H1 (cell line): ENCODE data around the gene PUDP. TPM values are rescaled to one million over a fixed set of nuclear protein-coding genes. Genes with fewer than 3 reads are reported as not detected.

Experiments
- CTCF ChIA-PET: fragments of 300-600 bp; sonication (Branson Sonifier 250); formaldehyde crosslinking; loops from one replicate; lab custom pipeline; 2021; ENCODE audit not compliant: partially characterized antibody; lab: Charles Lee
- POLR2A ChIA-PET: fragments of 300-600 bp; sonication (Branson Sonifier 250); formaldehyde crosslinking; loops from one replicate; lab custom pipeline; 2021; ENCODE audit warnings: inconsistent platforms; ENCODE audit not compliant: partially characterized antibody; lab: Charles Lee
- DNase-seq, 2 experiments: peaks; one replicate each; pipeline versions ENCODE4 v3.0.0 to v3.0.0-alpha.2; 2010 to 2022; ENCODE audit warnings: low spot score in 2 of 2, low read depth in 1 of 2, mixed read lengths in 1 of 2
- FAIRE-seq: peaks from 2 replicates; lab custom pipeline; 2011; peaks lifted over from hg19 to GRCh38; lab: Jason Lieb, UNC
- H2AFZ ChIP-seq: 2 replicates; pipeline ENCODE4 v1.8.1; 2012; ENCODE audit warnings: low read length, inconsistent platforms
- H2AK5ac ChIP-seq: 2 replicates; pipeline ENCODE4 v1.6.1; 2013; ENCODE audit warnings: low read depth, low read length
- H2BK120ac ChIP-seq: replicated peaks from 2 replicates; pipeline ENCODE3; 2013; ENCODE audit warnings: low read depth, low read length, inconsistent platforms
- H2BK12ac ChIP-seq: 2 replicates; pipeline ENCODE4 v1.6.1; 2013; ENCODE audit warnings: low read depth, low read length
- H2BK15ac ChIP-seq: 2 replicates; pipeline ENCODE4 v1.6.1; 2013; ENCODE audit warnings: low read length
- H2BK20ac ChIP-seq: 2 replicates; pipeline ENCODE4 v1.6.1; 2013; ENCODE audit warnings: low read length
- H2BK5ac ChIP-seq: 2 replicates; pipeline ENCODE4 v1.6.1; 2013; ENCODE audit warnings: low read depth, low read length
- H3K14ac ChIP-seq: 2 replicates; pipeline ENCODE4 v1.6.1; 2013; ENCODE audit warnings: inconsistent platforms; ENCODE audit not compliant: insufficient read length
- H3K18ac ChIP-seq: 2 replicates; pipeline ENCODE4 v1.6.1; 2013; ENCODE audit warnings: low read length; ENCODE audit errors: extremely low read depth
- H3K23ac ChIP-seq: 2 replicates; pipeline ENCODE4 v1.6.1; 2013; ENCODE audit warnings: inconsistent platforms; ENCODE audit not compliant: insufficient read length
- H3K23me2 ChIP-seq: 2 replicates; pipeline ENCODE4 v1.6.1; 2013; ENCODE audit warnings: low read depth, low read length
- H3K27ac ChIP-seq: 2 replicates; pipeline ENCODE4 v1.6.1; 2011; ENCODE audit warnings: low read depth, low read length, inconsistent platforms
- H3K27me3 ChIP-seq, 4 experiments: replicated peaks in 1 of 4; 1 replicate in 1 of 4; 2 replicates in 3 of 4; pipeline versions ENCODE4 v1.6.1 to v1.8.1; 2011 to 2013; ENCODE audit warnings: low read length in 3 of 4, mild to moderate bottlenecking in 3 of 4, inconsistent platforms in 2 of 4, mixed read lengths in 2 of 4, moderate library complexity in 1 of 4; ENCODE audit not compliant: control insufficient read depth in 3 of 4, insufficient read depth in 3 of 4; ENCODE audit errors: extremely low read depth in 1 of 4
- H3K36me3 ChIP-seq, 4 experiments: 2 replicates each; pipeline versions ENCODE4 v1.6.1 to v1.8.1; 2011 to 2013; ENCODE audit warnings: mild to moderate bottlenecking in 4 of 4, low read length in 3 of 4, moderate library complexity in 2 of 4, control low read depth in 1 of 4, inconsistent platforms in 1 of 4; ENCODE audit not compliant: insufficient read depth in 4 of 4, control insufficient read depth in 2 of 4
- H3K4ac ChIP-seq: replicated peaks from 2 replicates; pipeline ENCODE3; 2013; ENCODE audit warnings: low read length, low read depth, mixed read lengths, inconsistent platforms; ENCODE audit not compliant: insufficient read length
- H3K4me1 ChIP-seq, 4 experiments: replicated peaks in 1 of 4; 1 replicate in 1 of 4; 2 replicates in 3 of 4; pipeline versions ENCODE4 v1.6.1 to v1.8.1; 2011 to 2013; ENCODE audit warnings: low read length in 3 of 4, inconsistent platforms in 2 of 4, mixed read lengths in 1 of 4; ENCODE audit not compliant: insufficient read depth in 4 of 4, control insufficient read depth in 3 of 4
- H3K4me2 ChIP-seq, 2 experiments: 2 replicates each; pipeline versions ENCODE4 v1.6.1 to v1.8.1; 2011 to 2013; ENCODE audit warnings: low read depth in 2 of 2, low read length in 2 of 2, control low read depth in 1 of 2, inconsistent platforms in 1 of 2, mild to moderate bottlenecking in 1 of 2; ENCODE audit not compliant: insufficient read depth in 1 of 2
- H3K4me3 ChIP-seq, 4 experiments: fragments of 200-600, 300-600 bp in 1 of 4; sonication (generic), shearing (Covaris generic), sonication (Bioruptor Twin) in 1 of 4; 2 replicates each; pipeline versions ENCODE4 v1.5.1 to v1.8.1; 2011 to 2016; ENCODE audit warnings: low read length in 4 of 4, low read depth in 3 of 4, control low read depth in 2 of 4, inconsistent platforms in 2 of 4, mild to moderate bottlenecking in 2 of 4, mixed read lengths in 1 of 4, moderate library complexity in 1 of 4; ENCODE audit not compliant: insufficient read depth in 2 of 4; ENCODE audit errors: extremely low read depth in 1 of 4
- H3K56ac ChIP-seq: replicated peaks from 2 replicates; pipeline ENCODE3; 2013; ENCODE audit warnings: low read depth, mild to moderate bottlenecking, mixed read lengths, low read length, inconsistent platforms; ENCODE audit not compliant: insufficient read length
- H3K79me1 ChIP-seq: 2 replicates; pipeline ENCODE4 v1.6.1; 2013; ENCODE audit warnings: low read depth, low read length, control low read depth
- H3K79me2 ChIP-seq, 2 experiments: 2 replicates each; pipeline versions ENCODE4 v1.6.1 to v1.8.1; 2012 to 2013; ENCODE audit warnings: low read length in 2 of 2, mild to moderate bottlenecking in 2 of 2, inconsistent platforms in 1 of 2; ENCODE audit not compliant: insufficient read depth in 2 of 2, control insufficient read depth in 1 of 2
- H3K9ac ChIP-seq, 4 experiments: replicated peaks in 1 of 4; 1 replicate in 1 of 4; 2 replicates in 3 of 4; pipeline versions ENCODE4 v1.6.1 to v1.8.1; 2011 to 2013; ENCODE audit warnings: low read depth in 3 of 4, low read length in 3 of 4, control low read depth in 2 of 4, mild to moderate bottlenecking in 2 of 4, moderate library complexity in 2 of 4, inconsistent platforms in 1 of 4; ENCODE audit errors: extremely low read depth in 1 of 4
- H3K9me3 ChIP-seq, 2 experiments: 2 replicates each; pipeline versions ENCODE4 v1.6.1 to v1.8.1; 2012 to 2013; ENCODE audit warnings: mild to moderate bottlenecking in 2 of 2, moderate library complexity in 2 of 2, control low read depth in 1 of 2, inconsistent platforms in 1 of 2, low read depth in 1 of 2, low read length in 1 of 2, mixed read lengths in 1 of 2; ENCODE audit not compliant: insufficient read depth in 2 of 2
- H4K20me1 ChIP-seq, 2 experiments: replicated peaks in 1 of 2; 2 replicates each; pipeline versions ENCODE3 to v1.8.1; 2011 to 2013; ENCODE audit warnings: inconsistent platforms in 2 of 2, low read length in 2 of 2, mild to moderate bottlenecking in 1 of 2; ENCODE audit not compliant: insufficient read depth in 2 of 2, control insufficient read depth in 1 of 2
- H4K5ac ChIP-seq: 2 replicates; pipeline ENCODE4 v1.6.1; 2013; ENCODE audit warnings: low read length, low read depth, mixed read lengths, inconsistent platforms; ENCODE audit not compliant: insufficient read length
- H4K8ac ChIP-seq: 2 replicates; pipeline ENCODE4 v1.8.0; 2013; ENCODE audit warnings: mild to moderate bottlenecking, moderate library complexity, low read length, inconsistent platforms; ENCODE audit not compliant: insufficient read depth; ENCODE audit errors: extremely low read depth
- H4K91ac ChIP-seq: replicated peaks from 2 replicates; pipeline ENCODE3; 2013; ENCODE audit warnings: low read length, mixed read lengths, inconsistent platforms; ENCODE audit not compliant: insufficient read length
- GABPA ChIP-seq: IDR thresholded peaks from 2 replicates; pipeline ENCODE4 v1.6.1; 2011; ENCODE audit warnings: mild to moderate bottlenecking, low read length, moderate library complexity, borderline replicate concordance; ENCODE audit not compliant: insufficient read depth
- GTF2F1 ChIP-seq: IDR thresholded peaks from 2 replicates; pipeline ENCODE4 v1.6.1; 2012; ENCODE audit warnings: low read depth, low read length, improper control_type of control experiment, borderline replicate concordance
- JUN ChIP-seq: IDR thresholded peaks from 2 replicates; pipeline ENCODE4 v1.6.1; 2011; ENCODE audit warnings: low read depth, mild to moderate bottlenecking, improper control_type of control experiment, low read length
- POLR2AphosphoS5 ChIP-seq: IDR thresholded peaks from 2 replicates; pipeline ENCODE4 v1.6.1; 2011; ENCODE audit warnings: low read depth, low read length
- RFX5 ChIP-seq: IDR thresholded peaks from 2 replicates; pipeline ENCODE4 v1.6.1; 2011; ENCODE audit warnings: low read depth, low read length, improper control_type of control experiment, borderline replicate concordance
- SIRT6 ChIP-seq: IDR thresholded peaks from one replicate; pipeline ENCODE4 v1.7.1; 2012; ENCODE audit warnings: low read length, inconsistent platforms
- SIX5 ChIP-seq: IDR thresholded peaks from 2 replicates; pipeline ENCODE4 v1.6.1; 2011; ENCODE audit warnings: mild to moderate bottlenecking, low read depth, low read length
- SRF ChIP-seq: IDR thresholded peaks from 2 replicates; pipeline ENCODE4 v1.6.1; 2011; ENCODE audit warnings: mild to moderate bottlenecking, low read depth, low read length, moderate library complexity
- SUZ12 ChIP-seq: fragments of 200-600 bp; sonication (generic); IDR thresholded peaks from 2 replicates; pipeline ENCODE4 v1.6.1; 2012; ENCODE audit warnings: mild to moderate bottlenecking, inconsistent platforms, low read length, moderate library complexity, mixed read lengths
- TAF1 ChIP-seq: IDR thresholded peaks from 2 replicates; pipeline ENCODE4 v1.6.1; 2011; ENCODE audit warnings: mild to moderate bottlenecking, low read depth, low read length
- TCF12 ChIP-seq: IDR thresholded peaks from 2 replicates; pipeline ENCODE4 v1.6.1; 2011; ENCODE audit warnings: low read depth, mild to moderate bottlenecking, low read length
- WGBS, 2 experiments: shearing (Covaris generic) in 1 of 2; methylation state at CpG; one replicate each; pipeline versions ENCODE4 v1.1.6 to v1.1.7; 2013 to 2015; ENCODE audit warnings: low lambda C conversion rate in 2 of 2, mixed read lengths in 2 of 2, inconsistent platforms in 1 of 2, low coverage in 1 of 2, missing lambda C conversion rate in 1 of 2; ENCODE audit not compliant: insufficient replicate concordance in 2 of 2, insufficient coverage in 1 of 2, insufficient read length in 1 of 2; ENCODE audit errors: extremely low coverage in 1 of 2, missing lambda C conversion rate in 1 of 2; 5-methylcytosine and 5-hydroxymethylcytosine counted together
- polyA plus RNA-seq, 7 experiments: library from polyadenylated mRNA; depleted of rRNA in 3 of 7; stranded (reverse) in 5 of 7; unstranded in 2 of 7; fragments of >200 nt in 5 of 7; fragments of 200-250 nt in 2 of 7; gene quantifications; 1 replicate in 5 of 7; 2 replicates in 1 of 7; 4 replicates in 1 of 7; pipeline versions ENCODE4 v1.2.1 to v1.2.3, GENCODE V29; 2011 to 2013; ENCODE audit warnings: missing spikeins in 2 of 7, mixed read lengths in 2 of 7
- total RNA-seq: library from RNA; stranded (reverse); fragmentation: NEBNext Ultra II Directional; extraction: Animal tissue kit (Norgen Biotek cat#: 25700); gene quantifications from 2 replicates; pipeline ENCODE4 v1.2.1, GENCODE V29; 2021
- TF ChIP-seq, protein P1 (sequence below): IDR thresholded peaks from 2 replicates; pipeline ENCODE4 v1.6.1; 2011; ENCODE audit warnings: low read depth, mild to moderate bottlenecking, low read length; ENCODE audit not compliant: insufficient read depth

PUDP gene
- total and polyA plus RNA-seq, 2 of the 8 experiments (the other 6 are each of a cell fraction or from before 2014, with no cell fraction given) = 27.2 to 30.2 TPM

DNA sequence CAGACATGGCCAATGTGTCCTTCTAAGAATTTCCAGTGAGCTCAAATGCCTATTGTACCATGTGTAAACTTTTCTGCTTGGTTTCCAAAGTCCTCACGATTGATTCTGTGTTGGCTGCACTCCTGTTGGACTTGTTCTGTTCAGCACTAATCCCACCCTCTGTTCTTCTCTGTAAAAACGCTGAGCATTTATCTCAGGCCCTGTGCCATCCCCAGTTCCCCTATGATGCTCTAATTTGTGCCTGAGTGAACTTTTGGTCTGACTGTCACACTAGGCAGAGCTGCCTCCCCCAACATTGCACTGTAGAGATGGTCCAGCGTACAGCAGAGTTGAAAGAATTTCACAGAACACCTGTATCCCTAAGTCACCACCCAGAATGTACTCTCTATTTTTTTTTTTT, 76.6 kb downstream of the PUDP start:
- WGBS, 2 experiments = 86% methylated on average over 2 of the region's 3 CpGs; no CpG with 5 or more reads in 1 of the 2 experiments

More for the DNA sequence above, 76.6 kb downstream of the PUDP start:
- H2AFZ ChIP-seq = no peak overlapping the region
- no peak overlapping the region for H2BK20ac ChIP-seq
- TF ChIP-seq TAF1 = no peak
- TF ChIP-seq SRF = no peak
- no peak for TF ChIP-seq GABPA
- TF ChIP-seq SIX5 = no peak
- TF ChIP-seq RFX5 = no peak
- TF ChIP-seq SUZ12 = no peak
- TF ChIP-seq TCF12 = no peak
- no peak for TF ChIP-seq JUN
- no peak for TF ChIP-seq GTF2F1
- TF ChIP-seq, protein P1, sequence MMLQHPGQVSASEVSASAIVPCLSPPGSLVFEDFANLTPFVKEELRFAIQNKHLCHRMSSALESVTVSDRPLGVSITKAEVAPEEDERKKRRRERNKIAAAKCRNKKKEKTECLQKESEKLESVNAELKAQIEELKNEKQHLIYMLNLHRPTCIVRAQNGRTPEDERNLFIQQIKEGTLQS = no peak
- no peak for TF ChIP-seq SIRT6
- TF ChIP-seq POLR2AphosphoS5 = no peak
- TF ChIP-seq, all 59 proteins: peak for 0
- H4K8ac ChIP-seq = no peak overlapping the region
- H3K27me3 ChIP-seq = no peaks in the 10 kb centered on the region
- H3K36me3 ChIP-seq = no peaks in the 10 kb centered on the region
- POLR2A ChIA-PET = no interaction called here
- no peak overlapping the region for H3K4me2 ChIP-seq
- no peak overlapping the region for H2BK120ac ChIP-seq
- H3K23ac ChIP-seq = no peak overlapping the region
- CTCF ChIA-PET = interaction anchor here (0.8 to 2.1 kb wide), 2 partner anchors 25 to 78 kb away, joined by 3 to 6 read pairs; no protein-coding TSS in a partner anchor
- no peak overlapping the region for H3K18ac ChIP-seq
- no peaks in the 10 kb centered on the region for H3K79me2 ChIP-seq
- H2AK5ac ChIP-seq = no peak overlapping the region
- no peaks in the 10 kb centered on the region for H3K4me1 ChIP-seq
- H3K56ac ChIP-seq = no peak overlapping the region
- H3K9ac ChIP-seq = no peak overlapping the region
- H3K14ac ChIP-seq = no peak overlapping the region
- no peak overlapping the region for H2BK12ac ChIP-seq
- H4K20me1 ChIP-seq = no peaks in the 10 kb centered on the region
- H3K4ac ChIP-seq = no peak overlapping the region
- peaks cover 0 to 5% of the 10 kb centered on the region in 2 experiments; a peak in 2 of 4 replicates for H3K9me3 ChIP-seq
- no peak overlapping the region for H4K91ac ChIP-seq
- H3K79me1 ChIP-seq = no peaks in the 10 kb centered on the region
- DNase-seq (no peak), FAIRE-seq (no peak)
- H3K4me3 ChIP-seq = no peak overlapping the region
- H3K27ac ChIP-seq = no peak overlapping the region
- H4K5ac ChIP-seq = no peak overlapping the region
- H3K23me2 ChIP-seq = no peaks in the 10 kb centered on the region
- no peak overlapping the region for H2BK15ac ChIP-seq
- H2BK5ac ChIP-seq = no peak overlapping the region
